Heart left ventricle (tissue), 13 donors: ENCODE data around the gene PROP1.
"Not testable (repeated sequence)": the region's sequence is repeated elsewhere in the genome, so short reads cannot be mapped to it uniquely, and the experiment has no call there.

ENCODE experiments used
- CTCF ChIP-seq, 12 donors: fragments of 200-600 bp; sonication (generic) in 4 of 12; IDR thresholded peaks; one replicate each; pipeline versions ENCODE4 v1.5.0 to v1.8.0; 2018 to 2022; ENCODE audit warnings: antibody characterized with exemption in 12 of 12, mild to moderate bottlenecking in 5 of 12
- POLR2A ChIP-seq, 2 donors: fragments of 450-650 bp; IDR thresholded peaks; one replicate each; pipeline ENCODE4 v1.6.1; 2017; ENCODE audit warnings: antibody characterized with exemption in 2 of 2, mild to moderate bottlenecking in 2 of 2, moderate library complexity in 2 of 2
- donor health status: ischemic (EF 13 %, LVEDD 7.1; RV severe dilation, severe dysfunction).
- donor health status: DM: no; HTN: yes; CAD: no.
- donor health status: DM: no; HTN: no; CAD: no.
- donor health status: ischemic (EF 25% LVEDD 6.9; RV normal size, moderate dysfunction).
- donor health status: ischemic (EF 25% LVEDD 5.7; RV mildly dilated, moderate dysfunction).
- donor health status: ischemic (EF 35%, LVEDD 5.7; RV mildly dilated, moderate dysfunction).
- donor health status: nonischemic (EF 11% LVEDD 7.7; RV severe dilation, severe dysfunction).
- donor health status: DM: yes; HTN: yes; CAD: no.
- donor health status: PGD.
- donor health status: ischemic (EF 29% LVEDD 5.4; RV normal size, mild dysfunction).
- donor health status: nonischemic (EF 23%, LVEDD 6.1; RV moderate dilation, normal function).

GRCh38 chr5:177949656-177950055 is 46.4 kb downstream of the PROP1 start:
- TF ChIP-seq CTCF, POLR2A (IDR thresholded peaks at IDR 0.05): not testable (repeated sequence)
